ENCODE measurements around the gene SAMMSON.
A peak's percentile ranks its signal among the peaks of the same experiment; 100 is the strongest.

SAMMSON gene

DNA sequence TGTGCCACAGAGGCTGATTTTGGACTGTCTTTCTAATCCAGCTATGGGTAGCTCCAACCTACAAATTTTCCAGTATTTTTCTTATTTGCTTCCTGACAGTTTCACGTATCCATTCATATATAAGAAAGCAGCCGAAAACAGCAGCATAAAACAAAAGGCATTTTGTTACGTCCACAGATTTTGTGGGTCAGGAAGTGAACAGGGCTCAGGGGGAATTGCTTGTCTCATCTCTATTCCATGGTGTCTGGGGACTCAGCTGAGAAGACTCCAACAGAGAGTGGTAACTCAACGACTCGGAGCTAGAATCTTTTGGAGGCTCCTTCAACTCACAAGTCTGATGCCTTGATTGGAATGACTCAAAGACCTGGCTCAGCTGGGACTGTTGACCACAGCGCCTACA is 11.7 kb upstream of the SAMMSON start:
- H2BK12ac ChIP-seq (ENCODE audit: low read length): no peak overlapping the region
- H3K27me3 ChIP-seq (ENCODE audit: control insufficient read depth in 3 of 3, insufficient read depth in 3 of 3, low read depth in 1 of 3, low read length in 3 of 3): no peaks in the 10 kb centered on the region
- H2BK15ac ChIP-seq (ENCODE audit: low read length): no peak overlapping the region
- no CpG with 5 or more reads among the region's 6 CpGs for WGBS, 2 donors (ENCODE audit: extremely low coverage in 2 of 2, insufficient read length in 2 of 2, insufficient replicate concordance in 1 of 2)
- H3K4me2 ChIP-seq (ENCODE audit: insufficient read depth, low read length, poor library complexity, severe bottlenecking): no peak overlapping the region
- H3K14ac ChIP-seq (ENCODE audit: low read length): no peak overlapping the region
- H2AFZ ChIP-seq (ENCODE audit: low read length): no peak overlapping the region
- no peak overlapping the region for H3K23ac ChIP-seq (ENCODE audit: low read depth, low read length, poor library complexity)
- H2BK5ac ChIP-seq (ENCODE audit: low read length): no peak overlapping the region
- H3K4me3 ChIP-seq (ENCODE audit: low read length in 2 of 2): no peak overlapping the region
- no peak for DNase-seq (ENCODE audit: low spot score)
- no peaks in the 10 kb centered on the region for H3K36me3 ChIP-seq (replicated peaks in 1 of 2; ENCODE audit: control insufficient read depth in 2 of 2, insufficient read depth in 2 of 2, low read length in 2 of 2)
- H3K4me1 ChIP-seq (ENCODE audit: control insufficient read depth in 2 of 2, insufficient read depth in 1 of 2, low read depth in 1 of 2, low read length in 2 of 2): peaks cover 0 to 2% of the 10 kb centered on the region in 2 donors
- no peaks in the 10 kb centered on the region for H3K79me1 ChIP-seq (ENCODE audit: low read depth, low read length)
- H3K9ac ChIP-seq (ENCODE audit: low read depth, low read length, poor library complexity): no peak overlapping the region
- H3K18ac ChIP-seq (ENCODE audit: low read length): no peak overlapping the region
- H4K8ac ChIP-seq (ENCODE audit: low read depth, low read length): no peak overlapping the region
- no peak overlapping the region for H2AK5ac ChIP-seq (ENCODE audit: low read depth, low read length)
- H3K9me3 ChIP-seq (replicated peaks in 1 of 2; ENCODE audit: control insufficient read depth in 2 of 2, insufficient read depth in 1 of 2, low read depth in 1 of 2, low read length in 2 of 2): no peaks in the 10 kb centered on the region
- no peak overlapping the region for H2BK120ac ChIP-seq (ENCODE audit: low read depth, low read length)
- H4K91ac ChIP-seq (ENCODE audit: low read depth, low read length, poor library complexity): no peak overlapping the region
- H3K27ac ChIP-seq (replicated peaks; ENCODE audit: low read length): no peak overlapping the region
- H3K4ac ChIP-seq (ENCODE audit: low read length): no peak overlapping the region

DNA sequence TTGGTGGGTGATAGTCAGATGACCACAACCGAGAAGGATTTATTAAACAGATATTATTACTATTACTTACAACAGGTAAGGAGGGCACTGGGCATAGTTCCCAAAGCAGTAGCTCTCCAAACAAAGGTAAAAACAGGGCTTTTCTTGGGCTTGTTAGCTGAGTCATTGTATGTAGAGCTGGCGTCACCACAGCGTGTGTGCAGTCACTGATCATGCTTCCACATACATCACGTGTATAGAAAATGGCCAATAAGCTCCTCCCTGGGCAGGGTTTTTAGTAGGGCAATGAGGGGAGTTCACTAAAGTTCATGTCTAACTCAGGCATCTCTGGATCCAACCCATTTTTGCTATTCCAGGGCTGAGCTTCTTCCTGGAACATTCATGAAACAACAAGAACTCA is 5.8 kb upstream of the SAMMSON start:
- no peak overlapping the region for H3K14ac ChIP-seq (ENCODE audit: low read length)
- no peak overlapping the region for H3K4me2 ChIP-seq (ENCODE audit: insufficient read depth, low read length, poor library complexity, severe bottlenecking)
- no peak overlapping the region for H3K23ac ChIP-seq (ENCODE audit: low read depth, low read length, poor library complexity)
- H3K4me1 ChIP-seq (ENCODE audit: control insufficient read depth in 2 of 2, insufficient read depth in 1 of 2, low read depth in 1 of 2, low read length in 2 of 2): peaks cover 0 to 2% of the 10 kb centered on the region in 2 donors
- H2AFZ ChIP-seq (ENCODE audit: low read length): no peak overlapping the region
- H4K91ac ChIP-seq (ENCODE audit: low read depth, low read length, poor library complexity): no peak overlapping the region
- no peak overlapping the region for H3K27ac ChIP-seq (replicated peaks; ENCODE audit: low read length)
- H3K79me1 ChIP-seq (ENCODE audit: low read depth, low read length): no peaks in the 10 kb centered on the region
- H3K36me3 ChIP-seq (replicated peaks in 1 of 2; ENCODE audit: control insufficient read depth in 2 of 2, insufficient read depth in 2 of 2, low read length in 2 of 2): no peaks in the 10 kb centered on the region
- no peak overlapping the region for H4K8ac ChIP-seq (ENCODE audit: low read depth, low read length)
- H3K18ac ChIP-seq (ENCODE audit: low read length): no peak overlapping the region
- no peak overlapping the region for H2BK12ac ChIP-seq (ENCODE audit: low read length)
- no peak overlapping the region for H3K4ac ChIP-seq (ENCODE audit: low read length)
- H3K4me3 ChIP-seq (ENCODE audit: low read length in 2 of 2): no peak overlapping the region
- H3K9ac ChIP-seq (ENCODE audit: low read depth, low read length, poor library complexity): no peak overlapping the region
- no peaks in the 10 kb centered on the region for H3K9me3 ChIP-seq (replicated peaks in 1 of 2; ENCODE audit: control insufficient read depth in 2 of 2, insufficient read depth in 1 of 2, low read depth in 1 of 2, low read length in 2 of 2)
- WGBS, 2 donors (ENCODE audit: extremely low coverage in 2 of 2, insufficient read length in 2 of 2, insufficient replicate concordance in 1 of 2): no CpG with 5 or more reads among the region's 4 CpGs
- H2BK15ac ChIP-seq (ENCODE audit: low read length): no peak overlapping the region
- H3K27me3 ChIP-seq (ENCODE audit: control insufficient read depth in 3 of 3, insufficient read depth in 3 of 3, low read depth in 1 of 3, low read length in 3 of 3): no peaks in the 10 kb centered on the region
- DNase-seq (ENCODE audit: low spot score): no peak
- no peak overlapping the region for H2BK5ac ChIP-seq (ENCODE audit: low read length)
- H2BK120ac ChIP-seq (ENCODE audit: low read depth, low read length): no peak overlapping the region
- H2AK5ac ChIP-seq (ENCODE audit: low read depth, low read length): no peak overlapping the region

DNA sequence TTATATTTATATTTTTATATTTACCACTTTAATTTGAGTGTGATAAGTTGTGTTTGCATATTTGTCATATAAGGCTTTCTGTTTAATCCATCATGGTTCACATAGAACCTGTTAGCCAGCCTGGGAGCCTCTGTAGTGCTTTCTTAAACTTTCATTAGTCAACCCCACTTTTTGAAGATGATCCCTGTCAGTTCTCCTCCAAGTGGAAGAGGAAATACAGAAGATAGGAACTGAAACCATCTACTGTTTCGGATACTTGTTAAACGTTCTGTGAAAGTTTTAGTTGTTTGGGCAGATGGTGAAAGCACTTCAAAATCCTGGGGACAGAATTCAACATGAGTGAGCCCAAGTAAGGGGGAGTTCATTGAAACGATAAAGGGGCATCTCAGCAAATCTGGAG is 4.6 kb upstream of the SAMMSON start:
- no peak overlapping the region for H2BK120ac ChIP-seq (ENCODE audit: low read depth, low read length)
- H3K14ac ChIP-seq (ENCODE audit: low read length): no peak overlapping the region
- H3K27ac ChIP-seq (replicated peaks; ENCODE audit: low read length): no peak overlapping the region
- no peak overlapping the region for H2AK5ac ChIP-seq (ENCODE audit: low read depth, low read length)
- no peaks in the 10 kb centered on the region for H3K79me1 ChIP-seq (ENCODE audit: low read depth, low read length)
- no peak overlapping the region for H3K23ac ChIP-seq (ENCODE audit: low read depth, low read length, poor library complexity)
- H3K4ac ChIP-seq (ENCODE audit: low read length): no peak overlapping the region
- no peak overlapping the region for H2AFZ ChIP-seq (ENCODE audit: low read length)
- H3K36me3 ChIP-seq (replicated peaks in 1 of 2; ENCODE audit: control insufficient read depth in 2 of 2, insufficient read depth in 2 of 2, low read length in 2 of 2): no peaks in the 10 kb centered on the region
- H3K18ac ChIP-seq (ENCODE audit: low read length): no peak overlapping the region
- no peak overlapping the region for H4K8ac ChIP-seq (ENCODE audit: low read depth, low read length)
- no peak overlapping the region for H2BK15ac ChIP-seq (ENCODE audit: low read length)
- no peak overlapping the region for H2BK5ac ChIP-seq (ENCODE audit: low read length)
- DNase-seq (ENCODE audit: low spot score): no peak
- peaks cover 0 to 2% of the 10 kb centered on the region in 2 donors for H3K4me1 ChIP-seq (ENCODE audit: control insufficient read depth in 2 of 2, insufficient read depth in 1 of 2, low read depth in 1 of 2, low read length in 2 of 2)
- no peak overlapping the region for H3K4me2 ChIP-seq (ENCODE audit: insufficient read depth, low read length, poor library complexity, severe bottlenecking)
- no peaks in the 10 kb centered on the region for H3K27me3 ChIP-seq (ENCODE audit: control insufficient read depth in 3 of 3, insufficient read depth in 3 of 3, low read depth in 1 of 3, low read length in 3 of 3)
- H3K9ac ChIP-seq (ENCODE audit: low read depth, low read length, poor library complexity): no peak overlapping the region
- no peak overlapping the region for H3K4me3 ChIP-seq (ENCODE audit: low read length in 2 of 2)
- H4K91ac ChIP-seq (ENCODE audit: low read depth, low read length, poor library complexity): no peak overlapping the region
- H2BK12ac ChIP-seq (ENCODE audit: low read length): no peak overlapping the region
- WGBS, 2 donors (ENCODE audit: extremely low coverage in 2 of 2, insufficient read length in 2 of 2, insufficient replicate concordance in 1 of 2): no CpG with 5 or more reads among the region's 3 CpGs
- no peaks in the 10 kb centered on the region for H3K9me3 ChIP-seq (replicated peaks in 1 of 2; ENCODE audit: control insufficient read depth in 2 of 2, insufficient read depth in 1 of 2, low read depth in 1 of 2, low read length in 2 of 2)

DNA sequence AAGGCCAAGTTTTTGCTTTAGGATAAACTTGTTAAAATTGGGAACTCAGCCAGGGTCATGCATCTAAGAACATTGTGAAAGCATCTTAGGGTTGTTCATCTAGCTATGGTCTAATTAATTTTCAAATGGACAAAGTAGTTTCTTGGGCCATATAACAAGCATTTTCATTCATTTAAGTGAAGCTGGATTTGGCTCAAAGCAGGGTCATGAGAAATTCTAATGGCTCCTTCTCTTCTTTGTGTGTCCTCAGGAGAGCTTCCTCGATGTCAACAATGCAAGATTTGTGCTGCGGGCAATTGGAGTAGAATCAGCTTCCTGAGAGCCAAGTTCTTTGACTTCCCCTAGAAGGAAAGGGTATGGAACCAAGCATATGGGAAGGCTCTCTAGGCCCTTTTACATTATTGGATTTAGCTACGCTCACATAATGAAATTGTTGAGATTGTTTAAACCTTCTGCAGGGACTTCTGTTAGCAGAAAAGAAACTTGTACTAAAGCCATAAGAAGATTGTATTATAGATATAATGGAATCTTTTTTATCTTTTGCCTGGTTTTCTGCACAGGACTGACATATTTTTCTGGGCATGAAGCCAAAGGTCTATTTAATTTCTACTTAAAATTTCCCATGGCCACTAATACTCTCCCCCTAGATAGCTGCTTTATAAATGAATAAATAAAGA is 1.8 kb upstream of the SAMMSON start:
- no peaks in the 10 kb centered on the region for H3K79me1 ChIP-seq (ENCODE audit: low read depth, low read length)
- no peaks in the 10 kb centered on the region for H3K27me3 ChIP-seq (ENCODE audit: control insufficient read depth in 3 of 3, insufficient read depth in 3 of 3, low read depth in 1 of 3, low read length in 3 of 3)
- H3K23ac ChIP-seq (ENCODE audit: low read depth, low read length, poor library complexity): no peak overlapping the region
- DNase-seq (ENCODE audit: low spot score): no peak
- no peak overlapping the region for H4K8ac ChIP-seq (ENCODE audit: low read depth, low read length)
- H2BK120ac ChIP-seq (ENCODE audit: low read depth, low read length): no peak overlapping the region
- H3K9ac ChIP-seq (ENCODE audit: low read depth, low read length, poor library complexity): no peak overlapping the region
- no CpG with 5 or more reads among the region's 3 CpGs for WGBS, 2 donors (ENCODE audit: extremely low coverage in 2 of 2, insufficient read length in 2 of 2, insufficient replicate concordance in 1 of 2)
- H3K4me3 ChIP-seq (ENCODE audit: low read length in 2 of 2): no peak overlapping the region
- no peak overlapping the region for H2BK5ac ChIP-seq (ENCODE audit: low read length)
- H3K18ac ChIP-seq (ENCODE audit: low read length): no peak overlapping the region
- H2BK15ac ChIP-seq (ENCODE audit: low read length): no peak overlapping the region
- no peak overlapping the region for H3K4ac ChIP-seq (ENCODE audit: low read length)
- no peak overlapping the region for H3K14ac ChIP-seq (ENCODE audit: low read length)
- H2BK12ac ChIP-seq (ENCODE audit: low read length): no peak overlapping the region
- H2AK5ac ChIP-seq (ENCODE audit: low read depth, low read length): no peak overlapping the region
- no peak overlapping the region for H3K4me2 ChIP-seq (ENCODE audit: insufficient read depth, low read length, poor library complexity, severe bottlenecking)
- no peaks in the 10 kb centered on the region for H3K36me3 ChIP-seq (replicated peaks in 1 of 2; ENCODE audit: control insufficient read depth in 2 of 2, insufficient read depth in 2 of 2, low read length in 2 of 2)
- H2AFZ ChIP-seq (ENCODE audit: low read length): peak overlapping the region; percentile 56
- H4K91ac ChIP-seq (ENCODE audit: low read depth, low read length, poor library complexity): no peak overlapping the region
- no peaks in the 10 kb centered on the region for H3K9me3 ChIP-seq (replicated peaks in 1 of 2; ENCODE audit: control insufficient read depth in 2 of 2, insufficient read depth in 1 of 2, low read depth in 1 of 2, low read length in 2 of 2)
- H3K27ac ChIP-seq (replicated peaks; ENCODE audit: low read length): no peak overlapping the region
- peaks cover 2 to 5% of the 10 kb centered on the region in 2 donors for H3K4me1 ChIP-seq (ENCODE audit: control insufficient read depth in 2 of 2, insufficient read depth in 1 of 2, low read depth in 1 of 2, low read length in 2 of 2)
